IMR-90 (cell line): ENCODE data around the gene ZC3H8. TPM values are rescaled to one million over a fixed set of nuclear protein-coding genes. Genes with fewer than 3 reads are reported as not detected.

Experiments
- ATAC-seq: fragments of 200-7000 bp; cut with Tn5 transposase; 2 replicates; pipeline ENCODE4 v1.9.1; 2020; ENCODE audit warnings: low read depth, mild to moderate bottlenecking, moderate library complexity
- BruUV-seq: library from RNA; stranded (reverse); fragments of 400-500 nt; replicated peaks from 2 replicates; lab custom pipeline; 2021; lab: Mats Ljungman, UMichigan
- CTCF ChIA-PET: fragments of 300-600 bp; formaldehyde crosslinking; extraction: SDS; loops from one replicate; lab custom pipeline; 2021; ENCODE audit warnings: antibody characterized with exemption; lab: Yijun Ruan, JAX
- POLR2A ChIA-PET: fragments of 300-600 bp; sonication (Branson Sonifier 250); formaldehyde crosslinking; loops from one replicate; lab custom pipeline; 2022; ENCODE audit warnings: antibody characterized with exemption; ENCODE audit not compliant: unreplicated experiment; lab: Charles Lee
- DNase-seq: peaks from one replicate; pipeline ENCODE4 v3.0.0; 2013
- H2AFZ ChIP-seq: replicated peaks from 2 replicates; pipeline ENCODE3; 2013; ENCODE audit warnings: low read length, mild to moderate bottlenecking; ENCODE audit not compliant: poor library complexity
- H2AK5ac ChIP-seq: 2 replicates; pipeline ENCODE4 v1.6.1; 2013; ENCODE audit warnings: low read depth, low read length, inconsistent platforms
- H2AK9ac ChIP-seq: replicated peaks from 2 replicates; pipeline ENCODE3; 2013; ENCODE audit warnings: mild to moderate bottlenecking, low read depth, low read length, moderate library complexity; ENCODE audit not compliant: poor library complexity
- H2BK120ac ChIP-seq: 2 replicates; pipeline ENCODE4 v1.6.1; 2013; ENCODE audit warnings: low read depth, low read length, inconsistent platforms
- H2BK15ac ChIP-seq: 3 replicates; pipeline ENCODE4 v1.6.1; 2013; ENCODE audit warnings: low read depth, low read length, inconsistent platforms
- H2BK20ac ChIP-seq: 2 replicates; pipeline ENCODE4 v1.6.1; 2013; ENCODE audit warnings: low read depth, mild to moderate bottlenecking, inconsistent platforms, low read length, moderate library complexity
- H2BK5ac ChIP-seq: 2 replicates; pipeline ENCODE4 v1.6.1; 2013; ENCODE audit warnings: mild to moderate bottlenecking, low read depth, low read length, inconsistent platforms; ENCODE audit not compliant: poor library complexity, severe bottlenecking
- H3K14ac ChIP-seq: replicated peaks from 2 replicates; pipeline ENCODE4 v1.6.1; 2013; ENCODE audit warnings: low read depth, low read length, inconsistent platforms
- H3K18ac ChIP-seq: 2 replicates; pipeline ENCODE4 v1.6.1; 2013; ENCODE audit warnings: low read depth, low read length, control low read depth
- H3K23ac ChIP-seq: 2 replicates; pipeline ENCODE4 v1.6.1; 2013; ENCODE audit warnings: low read depth, low read length, inconsistent platforms
- H3K27ac ChIP-seq: 2 replicates; pipeline ENCODE4 v1.5.1; 2013; ENCODE audit warnings: mild to moderate bottlenecking, control low read depth, low read length; ENCODE audit not compliant: insufficient read depth
- H3K27me3 ChIP-seq: 2 replicates; pipeline ENCODE4 v1.6.1; 2013; ENCODE audit warnings: low read length; ENCODE audit not compliant: control insufficient read depth, insufficient read depth
- H3K36me3 ChIP-seq: 2 replicates; pipeline ENCODE4 v1.6.1; 2013; ENCODE audit warnings: low read length, mixed read lengths; ENCODE audit not compliant: control insufficient read depth, insufficient read depth
- H3K4ac ChIP-seq: 2 replicates; pipeline ENCODE4 v1.6.1; 2013; ENCODE audit warnings: low read depth, low read length, inconsistent platforms
- H3K4me1 ChIP-seq: 2 replicates; pipeline ENCODE4 v1.6.1; 2013; ENCODE audit warnings: low read length, mixed read lengths; ENCODE audit not compliant: control insufficient read depth, insufficient read depth
- H3K4me2 ChIP-seq: 2 replicates; pipeline ENCODE4 v1.6.1; 2013; ENCODE audit warnings: low read depth, mild to moderate bottlenecking, control low read depth, low read length, moderate library complexity
- H3K4me3 ChIP-seq: 2 replicates; pipeline ENCODE4 v1.5.1; 2013; ENCODE audit warnings: low read depth, mild to moderate bottlenecking, control low read depth, low read length, moderate library complexity; ENCODE audit not compliant: insufficient read depth
- H3K56ac ChIP-seq: 2 replicates; pipeline ENCODE4 v1.6.1; 2013; ENCODE audit warnings: low read length, inconsistent platforms; ENCODE audit not compliant: insufficient read depth; ENCODE audit errors: extremely low read depth
- H3K79me1 ChIP-seq, 2 experiments: 2 replicates each; pipeline ENCODE4 v1.6.1; 2013; ENCODE audit warnings: low read length in 2 of 2, inconsistent platforms in 1 of 2, low read depth in 1 of 2
- H3K9ac ChIP-seq: 2 replicates; pipeline ENCODE4 v1.6.1; 2013; ENCODE audit warnings: low read depth, low read length, control low read depth
- H3K9me1 ChIP-seq: 2 replicates; pipeline ENCODE4 v1.6.1; 2013; ENCODE audit warnings: low read length, inconsistent platforms; ENCODE audit not compliant: insufficient read depth
- H3K9me3 ChIP-seq: 2 replicates; pipeline ENCODE4 v1.6.1; 2013; ENCODE audit warnings: low read length; ENCODE audit not compliant: control insufficient read depth, insufficient read depth
- H4K20me1 ChIP-seq: 2 replicates; pipeline ENCODE4 v1.6.1; 2013; ENCODE audit warnings: low read length, inconsistent platforms; ENCODE audit not compliant: insufficient read depth
- H4K5ac ChIP-seq: 2 replicates; pipeline ENCODE4 v1.6.1; 2013; ENCODE audit warnings: mild to moderate bottlenecking, low read depth, low read length, control low read depth
- H4K8ac ChIP-seq, 2 experiments: 2 replicates each; pipeline ENCODE4 v1.6.1; 2013; ENCODE audit warnings: low read depth in 2 of 2, low read length in 2 of 2, control low read depth in 1 of 2, inconsistent platforms in 1 of 2
- H4K91ac ChIP-seq: 2 replicates; pipeline ENCODE4 v1.6.1; 2013; ENCODE audit warnings: low read depth, low read length, inconsistent platforms; ENCODE audit not compliant: insufficient read depth
- BHLHE40 ChIP-seq: fragments of 150-350 bp; IDR thresholded peaks from 2 replicates; pipeline ENCODE4 v1.6.1; 2016; ENCODE audit warnings: mild to moderate bottlenecking, low read depth, low read length
- CEBPB ChIP-seq: IDR thresholded peaks from 2 replicates; pipeline ENCODE4 v1.6.1; 2012; ENCODE audit warnings: low read depth, low read length, improper control_type of control experiment
- MAFK ChIP-seq: IDR thresholded peaks from 2 replicates; pipeline ENCODE4 v1.6.1; 2012; ENCODE audit warnings: low read depth, low read length, improper control_type of control experiment
- MAZ ChIP-seq: IDR thresholded peaks from 2 replicates; pipeline ENCODE4 v1.6.1; 2012; ENCODE audit warnings: low read depth, mild to moderate bottlenecking, low read length, improper control_type of control experiment, moderate library complexity, borderline replicate concordance
- NFE2L2 ChIP-seq: fragments of 150-350 bp; IDR thresholded peaks from 2 replicates; pipeline ENCODE4 v1.6.1; 2016; ENCODE audit warnings: low read depth, mild to moderate bottlenecking, low read length
- RAD21 ChIP-seq: IDR thresholded peaks from 2 replicates; pipeline ENCODE4 v1.6.1; 2012; ENCODE audit warnings: low read length, improper control_type of control experiment
- RFX5 ChIP-seq: IDR thresholded peaks from 2 replicates; pipeline ENCODE4 v1.8.0; 2012; ENCODE audit warnings: low read depth, mild to moderate bottlenecking, low read length, moderate library complexity
- SMC3 ChIP-seq: fragments of 150-350 bp; IDR thresholded peaks from 2 replicates; pipeline ENCODE4 v1.6.1; 2016; ENCODE audit warnings: low read depth, mild to moderate bottlenecking, antibody characterized with exemption, low read length, moderate library complexity
- dilution Hi-C: fragments of 300-500 bp; cut with HindIII; formaldehyde crosslinking; loops from one replicate; pipeline ENCODE4 v1.14.3; 2018; ENCODE audit warnings: low sequenced_read_pairs; ENCODE audit not compliant: unreplicated experiment
- in situ Hi-C: fragments of 300-500 bp; cut with MboI; formaldehyde crosslinking; loops from 3 replicates; pipeline ENCODE4 v1.14.3; 2019; ENCODE audit warnings: low sequenced_read_pairs, inconsistent platforms, mixed read lengths
- intact Hi-C: fragments of 100-400 bp; cut with micrococcal nuclease; formaldehyde crosslinking; loops from 2 replicates; pipeline ENCODE4 v1.10.0; 2022
- polyA plus RNA-seq, 3 experiments: library from polyadenylated mRNA; depleted of rRNA; stranded (reverse); fragments of >200 nt; gene quantifications; 2 replicates each; pipeline ENCODE4 v1.2.3, GENCODE V29; 2012; ENCODE audit warnings: low replicate concordance in 1 of 3
- total RNA-seq: library from RNA; depleted of rRNA; stranded (reverse); fragments of >200 nt; gene quantifications from 2 replicates; pipeline ENCODE4 v1.2.3, GENCODE V29; 2012
- TF ChIP-seq, protein P1 (sequence below): fragments of 150-350 bp; IDR thresholded peaks from 2 replicates; pipeline ENCODE4 v1.6.1; 2016; ENCODE audit warnings: low read depth, mild to moderate bottlenecking, low read length, moderate library complexity, borderline replicate concordance
- TF ChIP-seq, protein P2 (sequence below): fragments of 150-350 bp; IDR thresholded peaks from 2 replicates; pipeline ENCODE4 v1.6.1; 2017; ENCODE audit warnings: mild to moderate bottlenecking, antibody characterized with exemption, low read length, low read depth

The ZC3H8 gene
- total and polyA plus RNA-seq, 2 of the 4 experiments (the other 2 are of a cell fraction) = 0.18 to 1.6 TPM

DNA sequence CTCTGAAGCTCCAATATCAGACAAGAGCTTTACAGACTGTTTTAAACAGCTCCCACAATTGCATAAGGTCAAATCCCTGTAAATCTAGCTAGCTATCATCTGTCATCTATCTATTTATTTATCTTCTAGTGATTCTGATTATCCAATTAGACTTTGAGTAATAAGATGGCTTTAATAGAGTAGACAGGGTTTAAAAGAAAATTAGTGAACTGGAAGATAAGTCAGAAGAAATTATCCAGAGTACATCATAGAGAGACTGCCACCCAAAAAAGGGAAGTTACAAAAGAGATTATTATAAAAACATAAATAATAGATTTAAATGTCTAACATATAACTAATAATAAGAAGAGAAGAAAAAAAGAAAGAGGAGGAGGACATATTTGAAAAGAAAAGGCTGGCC, 8.0 kb upstream of the ZC3H8 start:
- Histone ChIP-seq H3K23ac (no peak overlapping the region), H4K5ac (no peak overlapping the region), H3K4me1 (no peaks in the 10 kb centered on the region), H3K79me1 (no peaks in the 10 kb centered on the region), H2BK20ac (no peak overlapping the region), H3K14ac (no peak overlapping the region), H2BK120ac (no peak overlapping the region), H4K91ac (no peak overlapping the region), H2AK9ac (no peak overlapping the region), H2BK5ac (no peak overlapping the region), H3K9me3 (peaks cover 3% of the 10 kb centered on the region), H3K27me3 (peaks cover 4% of the 10 kb centered on the region; the same call in 1 of the 2 replicates), H3K4me3 (no peak overlapping the region), H2AFZ (no peak overlapping the region), H3K36me3 (no peaks in the 10 kb centered on the region), H3K18ac (no peak overlapping the region), H3K9me1 (no peaks in the 10 kb centered on the region), H3K27ac (no peak overlapping the region), H2AK5ac (no peak overlapping the region), H4K20me1 (no peaks in the 10 kb centered on the region), H3K9ac (no peak overlapping the region), H2BK15ac (no peak overlapping the region), H3K56ac (no peak overlapping the region), H3K4ac (no peak overlapping the region), H4K8ac (no peak overlapping the region), H3K4me2 (no peak overlapping the region)
- in situ Hi-C loops (loop anchor here (25.0 kb wide), 1 partner anchor 174 kb away; the partner anchor contains the start of gene RGPD8), dilution Hi-C loops (no loop called here), intact Hi-C loops (loop anchor here (10.0 kb wide), 1 partner anchor 312 kb away; no protein-coding TSS in a partner anchor)
- BruUV-seq = no TSS peak
- ATAC-seq (no peak), DNase-seq (no peak)
- ChIA-PET POLR2A (no interaction called here), CTCF (interaction anchor here (0.7 kb wide), 1 partner anchor 1842 kb away, joined by 3 read pairs; no protein-coding TSS in a partner anchor)
- TF ChIP-seq RFX5 (no peak), BHLHE40 (no peak), MAZ (no peak), MAFK (no peak), SMC3 (no peak), NFE2L2 (no peak), RAD21 (no peak), CEBPB (no peak)
- TF ChIP-seq, protein P1, sequence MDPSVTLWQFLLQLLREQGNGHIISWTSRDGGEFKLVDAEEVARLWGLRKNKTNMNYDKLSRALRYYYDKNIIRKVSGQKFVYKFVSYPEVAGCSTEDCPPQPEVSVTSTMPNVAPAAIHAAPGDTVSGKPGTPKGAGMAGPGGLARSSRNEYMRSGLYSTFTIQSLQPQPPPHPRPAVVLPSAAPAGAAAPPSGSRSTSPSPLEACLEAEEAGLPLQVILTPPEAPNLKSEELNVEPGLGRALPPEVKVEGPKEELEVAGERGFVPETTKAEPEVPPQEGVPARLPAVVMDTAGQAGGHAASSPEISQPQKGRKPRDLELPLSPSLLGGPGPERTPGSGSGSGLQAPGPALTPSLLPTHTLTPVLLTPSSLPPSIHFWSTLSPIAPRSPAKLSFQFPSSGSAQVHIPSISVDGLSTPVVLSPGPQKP = no peak
- TF ChIP-seq, protein P2, sequence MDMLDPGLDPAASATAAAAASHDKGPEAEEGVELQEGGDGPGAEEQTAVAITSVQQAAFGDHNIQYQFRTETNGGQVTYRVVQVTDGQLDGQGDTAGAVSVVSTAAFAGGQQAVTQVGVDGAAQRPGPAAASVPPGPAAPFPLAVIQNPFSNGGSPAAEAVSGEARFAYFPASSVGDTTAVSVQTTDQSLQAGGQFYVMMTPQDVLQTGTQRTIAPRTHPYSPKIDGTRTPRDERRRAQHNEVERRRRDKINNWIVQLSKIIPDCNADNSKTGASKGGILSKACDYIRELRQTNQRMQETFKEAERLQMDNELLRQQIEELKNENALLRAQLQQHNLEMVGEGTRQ = no peak
